ENCODE data around the gene GATA5.

GATA5 gene

DNA sequence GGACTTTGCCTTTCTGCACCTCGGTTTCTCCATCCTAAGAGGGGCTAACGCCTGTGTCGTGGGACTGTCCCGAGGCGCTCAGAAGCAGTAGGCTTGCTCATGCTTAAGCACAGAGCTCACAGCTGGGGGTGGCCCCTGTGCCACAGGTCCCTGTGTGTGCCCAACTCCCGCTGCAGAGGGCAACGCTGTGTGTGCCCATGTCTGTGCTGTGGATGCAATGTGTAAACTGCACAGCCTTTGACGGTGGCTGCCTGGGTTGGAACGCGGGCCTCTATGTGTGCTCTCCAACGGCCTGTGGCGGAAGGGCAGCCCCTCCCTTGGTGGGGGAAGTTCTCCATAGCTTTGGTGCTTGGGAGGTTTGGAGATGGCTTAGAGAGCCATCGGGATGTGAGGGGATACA lies 10.7 kb upstream of the GATA5 start:
- no peak for DNase-seq

- no peak for DNase-seq
Measured at GRCh38 chr20:62485701-62486089, 9.9 kb upstream of the GATA5 start.

DNA sequence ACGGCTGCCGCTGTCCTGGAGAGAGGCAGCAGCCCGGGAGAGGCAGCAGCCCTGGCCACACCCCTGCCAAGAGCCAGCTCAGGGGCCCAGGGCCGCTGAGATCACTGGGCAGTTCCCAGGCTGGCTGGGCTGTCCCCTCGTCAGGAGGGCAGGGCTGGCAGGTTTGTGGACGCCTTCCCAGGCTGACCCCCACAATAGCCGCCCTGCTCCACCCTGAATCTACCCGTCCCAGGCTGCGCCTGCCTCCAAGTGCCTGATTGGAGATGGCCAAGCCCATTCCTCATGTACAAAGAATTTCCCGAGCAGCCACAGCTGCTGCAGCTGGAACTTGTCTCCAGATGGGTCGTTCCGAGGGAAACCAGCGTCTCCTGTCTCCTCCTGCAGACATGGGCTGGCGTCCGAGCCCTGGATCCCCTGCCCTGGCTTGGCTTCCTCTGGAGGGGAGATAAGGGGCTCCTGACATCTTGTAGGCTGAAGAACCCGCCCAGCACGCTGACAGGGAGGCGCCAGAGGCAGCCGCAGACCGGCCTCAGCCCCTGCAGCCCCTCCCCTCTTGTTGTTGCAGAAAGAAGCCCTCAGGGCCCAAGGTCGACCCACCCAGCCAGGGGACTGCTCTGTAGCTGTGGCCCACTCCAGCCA lies 9.4 kb upstream of the GATA5 start:
- no peak for DNase-seq

DNA sequence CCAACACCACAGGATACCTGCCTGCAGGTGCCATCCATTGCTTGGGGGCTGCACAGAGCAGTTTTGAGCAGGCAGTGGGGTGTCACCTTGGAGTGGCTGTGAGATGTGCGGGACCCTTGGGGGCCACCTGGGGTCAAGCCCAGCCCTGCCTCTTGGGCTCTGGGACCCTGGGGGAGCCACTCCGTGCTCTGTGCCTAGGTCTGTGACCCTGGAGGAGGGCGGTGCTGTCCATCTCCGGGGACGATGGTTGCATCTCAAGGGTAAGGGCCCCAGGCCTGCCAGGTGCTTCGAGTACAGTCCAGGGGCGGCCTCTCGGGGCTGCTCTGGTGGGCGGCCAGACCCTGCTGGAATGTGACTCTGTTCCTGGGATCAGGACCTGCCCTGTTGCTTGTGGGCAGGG lies 8.7 kb upstream of the GATA5 start:
- no peak for DNase-seq

DNA sequence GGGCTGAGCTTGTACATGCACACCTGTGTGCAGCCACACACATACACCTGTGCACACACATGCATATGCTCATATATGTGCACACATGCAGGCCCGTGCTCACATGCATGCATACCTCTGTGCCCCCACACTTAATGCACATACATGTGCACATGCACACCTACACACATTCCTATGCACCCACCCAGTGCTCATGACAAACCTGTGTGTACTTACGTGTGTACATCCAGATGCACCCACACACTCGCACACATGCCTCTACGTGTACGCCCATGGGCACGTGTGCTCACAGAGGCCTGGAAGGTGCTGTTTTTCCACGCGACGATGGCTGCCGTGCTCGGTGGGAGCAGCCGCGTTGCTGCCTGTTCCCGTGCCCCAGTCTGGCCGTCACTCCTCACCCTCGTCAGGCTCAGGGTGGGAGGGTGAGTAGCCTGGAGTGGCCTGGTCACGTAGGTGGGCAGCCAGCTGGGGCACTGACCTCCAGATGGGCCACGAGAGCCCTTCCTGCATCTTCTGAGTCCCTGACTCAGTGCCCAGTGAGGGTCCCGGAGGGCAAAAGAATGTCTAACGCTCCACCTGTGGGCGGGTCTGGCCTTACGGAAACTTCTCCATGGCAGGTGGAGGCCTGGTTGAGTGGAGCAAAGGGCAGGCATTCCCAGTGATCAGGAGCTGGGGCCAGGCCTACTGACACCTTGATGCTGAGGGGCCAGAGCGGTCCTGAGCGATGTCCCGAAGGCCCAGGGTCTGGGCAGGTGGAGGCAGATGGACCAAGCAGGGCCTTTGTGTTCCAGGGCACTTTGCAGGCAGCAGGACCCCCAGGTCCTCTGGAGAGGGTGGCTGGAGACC lies 8.0 kb upstream of the GATA5 start:
- no peak for DNase-seq

- DNase-seq, result no peak
Measured at GRCh38 chr20:62482974-62483373, 7.2 kb upstream of the GATA5 start.

- no peak for DNase-seq
Measured at GRCh38 chr20:62482146-62482809, 6.5 kb upstream of the GATA5 start.

GRCh38 chr20:62481425-62482145 lies 5.8 kb upstream of the GATA5 start:
- DNase-seq, result no peak

GRCh38 chr20:62480318-62480717 lies 4.5 kb upstream of the GATA5 start:
- no peak for DNase-seq

GRCh38 chr20:62479656-62480055 lies 3.9 kb upstream of the GATA5 start:
- no peak for DNase-seq

DNA sequence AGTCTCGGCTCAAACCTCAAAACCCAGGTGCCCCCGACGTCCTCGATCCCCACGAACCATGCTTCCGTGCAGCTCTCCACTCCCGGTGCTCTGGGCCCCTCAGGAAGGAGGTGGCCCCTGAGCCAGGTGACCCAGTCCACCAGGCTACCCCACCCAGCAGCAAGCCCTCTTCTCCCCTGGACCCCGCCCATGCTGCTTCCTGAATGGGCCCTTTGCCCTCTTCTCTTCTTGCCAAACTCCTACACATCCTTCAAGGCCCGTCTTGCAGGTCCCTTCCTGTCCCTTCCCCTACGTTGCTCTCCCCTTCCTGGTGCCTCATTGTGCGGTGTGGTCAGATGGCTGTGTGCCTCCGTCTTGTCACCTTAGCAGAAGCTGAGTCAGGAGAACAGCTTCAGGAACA lies 3.4 kb upstream of the GATA5 start:
- DNase-seq, result no peak

GRCh38 chr20:62477669-62478455 lies 2.1 kb upstream of the GATA5 start:
- no peak for DNase-seq

- no peak for DNase-seq
Measured at GRCh38 chr20:62476056-62476838, 452 bp upstream of the GATA5 start.

DNA sequence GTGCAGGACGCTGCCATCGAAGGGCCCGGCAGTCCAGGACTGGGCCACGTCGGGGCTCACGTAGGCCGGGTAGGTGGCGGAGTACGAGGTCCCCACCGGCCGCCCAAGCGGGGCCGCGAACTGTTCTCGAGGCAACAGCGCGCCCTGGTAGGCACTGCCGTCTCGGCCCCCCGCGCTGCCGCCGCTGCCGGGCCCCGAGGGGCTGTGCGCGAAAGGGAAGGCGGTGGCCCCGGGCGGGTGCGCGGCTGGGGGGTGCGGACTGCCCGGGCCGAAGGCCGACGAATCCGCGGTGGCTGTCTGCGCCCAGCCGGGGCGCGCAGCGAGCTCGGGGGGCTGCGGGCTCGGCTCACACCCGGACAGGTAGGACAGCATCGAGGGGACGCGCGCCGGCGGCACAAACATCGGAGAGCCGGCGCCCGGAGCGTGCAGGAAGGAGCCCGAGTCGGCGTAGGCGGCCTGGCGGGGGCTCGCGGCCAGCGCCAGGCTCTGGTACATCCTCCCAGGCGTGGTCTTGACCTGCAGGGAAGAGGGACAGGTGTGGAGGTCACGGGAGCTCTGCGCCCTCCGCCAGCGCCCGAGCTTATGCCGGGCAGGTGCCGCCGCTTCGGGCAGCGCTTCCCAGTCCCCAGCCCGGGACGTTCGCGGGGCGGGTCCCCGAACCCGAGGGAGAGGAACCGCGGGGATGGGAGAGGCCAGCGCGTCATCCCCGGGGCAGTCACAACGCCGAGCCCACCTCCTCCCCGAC lies 596 bp downstream of the GATA5 start:
- DNase-seq, result no peak

DNA sequence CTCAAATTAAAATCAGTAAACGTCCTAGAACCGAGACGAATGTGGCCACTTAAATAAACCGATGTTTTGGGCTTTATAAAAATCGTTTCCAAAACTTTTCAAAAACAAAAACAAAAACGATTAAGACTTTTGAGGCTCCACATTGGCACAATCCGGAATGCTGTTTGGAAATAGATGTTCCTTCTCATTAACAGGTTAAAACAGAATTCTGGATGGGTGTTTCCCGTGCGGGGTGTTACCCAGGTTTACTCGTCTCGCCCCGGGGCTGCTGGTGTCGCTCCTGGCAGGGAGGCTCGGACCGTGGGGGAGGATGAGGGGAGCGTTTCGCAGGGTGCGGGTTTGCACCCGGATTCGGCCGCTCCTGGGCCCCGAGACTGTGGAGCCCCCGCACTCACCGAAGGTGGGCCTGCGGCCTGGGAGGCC lies 1.2 kb downstream of the GATA5 start:
- DNase-seq, result no peak

DNA sequence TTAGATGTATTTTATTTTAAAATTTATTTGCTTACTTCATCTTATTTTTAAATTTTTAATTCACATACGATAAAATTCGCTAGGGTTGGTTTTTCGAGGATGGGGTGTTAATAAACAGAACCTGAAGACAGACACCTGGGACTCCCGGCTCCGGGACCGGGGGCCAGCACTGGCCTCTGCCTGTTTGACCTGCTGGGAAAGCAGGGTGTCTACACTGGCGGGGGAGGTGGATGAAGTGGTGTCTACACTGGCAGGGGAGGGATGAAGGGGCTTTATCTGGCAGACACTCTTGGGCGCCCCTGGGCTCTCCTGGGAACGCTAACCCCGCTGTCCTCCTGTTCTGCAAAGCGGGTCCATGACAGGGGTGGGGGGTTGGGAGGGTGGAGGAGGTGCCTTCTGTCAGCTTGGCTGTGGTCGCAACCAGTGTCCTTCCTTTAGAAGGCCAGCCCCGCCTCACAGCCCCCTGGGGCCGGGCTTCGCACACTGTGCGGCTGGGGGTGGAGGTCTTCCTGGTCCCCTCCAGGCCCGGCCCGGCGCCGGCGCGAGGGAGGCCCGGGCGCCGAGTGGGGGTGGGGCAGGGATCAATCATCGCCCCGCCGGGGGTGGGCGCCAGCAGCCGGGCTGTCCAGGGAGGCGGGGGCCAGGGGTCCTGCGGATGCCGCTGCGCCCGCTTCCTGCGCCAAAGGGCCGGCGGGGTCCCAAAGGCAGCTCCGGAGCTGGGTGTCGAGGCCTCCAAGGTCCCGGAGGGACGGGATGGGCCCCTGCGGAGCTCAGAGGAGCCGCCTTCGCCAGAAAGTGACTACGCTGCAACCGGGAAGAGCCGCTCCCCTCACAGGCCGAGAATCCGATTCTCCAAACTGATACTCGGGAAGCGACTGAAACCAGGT lies 1.8 kb downstream of the GATA5 start:
- no peak for DNase-seq

DNA sequence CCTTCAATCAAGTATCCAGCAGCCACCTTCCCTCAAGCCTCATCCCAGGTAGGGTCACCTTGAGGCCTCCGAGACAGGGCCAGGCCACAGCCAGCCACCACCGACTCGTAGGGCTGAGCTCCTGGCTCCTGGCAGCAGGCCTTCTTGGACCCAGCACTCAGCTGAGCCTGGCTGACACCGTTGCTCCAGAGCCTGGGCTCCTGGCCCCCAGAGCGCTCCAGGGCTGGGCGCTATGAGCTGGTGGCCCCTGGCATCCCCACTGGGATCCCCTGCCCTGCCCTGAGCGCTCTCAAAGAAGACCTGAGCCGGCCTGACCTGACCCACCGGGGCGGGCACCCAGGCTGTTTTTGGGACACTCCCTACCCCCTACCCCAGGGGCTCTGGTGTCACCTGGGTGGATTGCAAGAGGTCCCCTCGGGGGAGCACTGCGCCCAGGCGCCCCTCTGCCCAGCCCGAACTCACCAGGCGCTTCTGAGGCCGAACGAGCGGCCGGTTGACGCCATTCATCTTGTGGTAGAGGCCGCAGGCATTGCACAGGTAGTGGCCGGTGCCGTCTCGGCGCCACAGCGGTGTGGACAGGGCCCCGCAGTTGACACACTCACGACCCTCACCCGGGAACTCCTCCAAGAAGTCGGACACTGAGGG lies 2.7 kb downstream of the GATA5 start:
- no peak for DNase-seq

GRCh38 chr20:62472138-62472940 lies 3.5 kb downstream of the GATA5 start:
- DNase-seq, result no peak

Measured in stimulated activated CD4-positive, alpha-beta T cell treated with anti-CD3 and anti-CD28 coated beads, Interleukin-2, amount 100 ng/mL, for 48 hours (primary cell).